CD4-positive, alpha-beta T cell (primary cell): ENCODE results near the gene OCRL. TPM values are rescaled to one million over a fixed set of nuclear protein-coding genes. Genes with fewer than 3 reads are reported as not detected.
"Not testable (repeated sequence)": the region's sequence is repeated elsewhere in the genome, so short reads cannot be mapped to it uniquely, and the experiment has no call there.

ENCODE experiments used
- ATAC-seq: fragments of 200-7000 bp; cut with Tn5 transposase; one replicate; pipeline ENCODE4 v1.10.0; 2022; ENCODE audit warnings: mild to moderate bottlenecking; ENCODE audit not compliant: poor library complexity
- CTCF ChIA-PET: fragments of 350-600 bp; sonication (Branson Sonifier 250); formaldehyde crosslinking; loops from one replicate; lab custom pipeline; 2021; ENCODE audit warnings: antibody characterized with exemption, inconsistent platforms; lab: Charles Lee
- POLR2A ChIA-PET: fragments of 350-600 bp; sonication (Branson Sonifier 250); formaldehyde crosslinking; loops from one replicate; lab custom pipeline; 2021; ENCODE audit warnings: antibody characterized with exemption, inconsistent platforms; lab: Charles Lee
- DNase-seq, 14 experiments: peaks; one replicate each; pipeline ENCODE4 v3.0.0-alpha.2; 2013 to 2020; ENCODE audit warnings: mixed read lengths in 2 of 14
- H3K27ac ChIP-seq, 2 donors: one replicate each; pipeline versions ENCODE4 v1.5.1 to v1.7.0; 2013; ENCODE audit warnings: low read length in 2 of 2, low read depth in 1 of 2, mild to moderate bottlenecking in 1 of 2
- H3K27me3 ChIP-seq, 2 experiments: 1 replicate in 1 of 2; 2 replicates in 1 of 2; pipeline versions ENCODE4 v1.6.1 to v1.7.0; 2013; ENCODE audit warnings: low read length in 2 of 2, control low read depth in 1 of 2, mild to moderate bottlenecking in 1 of 2, moderate library complexity in 1 of 2; ENCODE audit not compliant: insufficient read depth in 2 of 2, control insufficient read depth in 1 of 2
- H3K36me3 ChIP-seq: one replicate; pipeline ENCODE4 v1.6.1; 2013; ENCODE audit warnings: low read length, control low read depth; ENCODE audit not compliant: insufficient read depth
- H3K4me1 ChIP-seq: one replicate; pipeline ENCODE4 v1.6.1; 2013; ENCODE audit warnings: low read length, control low read depth; ENCODE audit not compliant: insufficient read depth
- H3K4me3 ChIP-seq: one replicate; pipeline ENCODE4 v1.5.1; 2013; ENCODE audit warnings: mild to moderate bottlenecking, low read length, moderate library complexity
- H3K9me3 ChIP-seq, 2 experiments: 1 replicate in 1 of 2; 2 replicates in 1 of 2; pipeline versions ENCODE4 v1.6.1 to v1.7.0; 2013; ENCODE audit warnings: low read length in 2 of 2, mild to moderate bottlenecking in 2 of 2, control low read depth in 1 of 2, moderate library complexity in 1 of 2; ENCODE audit not compliant: control insufficient read depth in 1 of 2, insufficient read depth in 1 of 2
- H3K27ac Mint-ChIP-seq: one replicate; pipeline ENCODE4 v1.8.0; 2020; ENCODE audit warnings: mixed read lengths
- H3K27me3 Mint-ChIP-seq: one replicate; pipeline ENCODE4 v1.8.0; 2021; ENCODE audit warnings: mixed read lengths
- H3K36me3 Mint-ChIP-seq: one replicate; pipeline ENCODE4 v1.8.0; 2021; ENCODE audit warnings: low read depth, mixed read lengths
- H3K4me1 Mint-ChIP-seq: one replicate; pipeline ENCODE4 v1.8.0; 2021; ENCODE audit warnings: low read depth, mixed read lengths
- H3K4me3 Mint-ChIP-seq: one replicate; pipeline ENCODE4 v1.8.0; 2020; ENCODE audit warnings: mild to moderate bottlenecking, mixed read lengths
- H3K9me3 Mint-ChIP-seq: one replicate; pipeline ENCODE4 v1.8.0; 2020; ENCODE audit warnings: mixed read lengths
- CTCF ChIP-seq: fragments of 200-600 bp; IDR thresholded peaks from one replicate; pipeline ENCODE4 v1.8.0; 2022; ENCODE audit warnings: antibody characterized with exemption, mild to moderate bottlenecking
- intact Hi-C, 2 experiments: fragments of 100-400 bp; cut with DNase I in 1 of 2; cut with micrococcal nuclease in 1 of 2; formaldehyde crosslinking; loops; one replicate each; pipeline versions ENCODE4 v1.15.1 to v1.9.0; 2023 to 2025; cut with DNase I, micrococcal nuclease
- total RNA-seq, 174 experiments: library from RNA in 2 of 174; stranded (reverse) in 2 of 174; gene quantifications; one replicate each; pipeline ENCODE4 v1.2.3 and lab custom pipeline; 2021 to 2026

OCRL gene
- total RNA-seq, 2 experiments from 2014 or later = 4.0 to 4.1 TPM

- no peak overlapping the region for H3K27ac Mint-ChIP-seq
- H3K9me3 Mint-ChIP-seq = no peaks in the 10 kb centered on the region
- ChIA-PET POLR2A (no interaction called here), CTCF (no interaction called here)
- Histone ChIP-seq H3K27ac (no peak overlapping the region), H3K4me1 (no peaks in the 10 kb centered on the region), H3K27me3 (no peaks in the 10 kb centered on the region), H3K36me3 (no peaks in the 10 kb centered on the region), H3K4me3 (no peak overlapping the region), H3K9me3 (no peaks in the 10 kb centered on the region)
- H3K36me3 Mint-ChIP-seq = peaks cover 4% of the 10 kb centered on the region
- H3K4me1 Mint-ChIP-seq = no peaks in the 10 kb centered on the region
- intact Hi-C loops = no loop called here
- H3K27me3 Mint-ChIP-seq = no peaks in the 10 kb centered on the region
- no peak for TF ChIP-seq CTCF
- no peak for DNase-seq
- no peak for ATAC-seq
- no peak overlapping the region for H3K4me3 Mint-ChIP-seq
Measured at GRCh38 chrX:129549124-129549523, 9.1 kb downstream of the OCRL start.

- Mint-ChIP-seq H3K4me1 (no peaks in the 10 kb centered on the region), H3K9me3 (no peaks in the 10 kb centered on the region), H3K27ac (no peak overlapping the region), H3K4me3 (no peak overlapping the region), H3K36me3 (peaks cover 9% of the 10 kb centered on the region), H3K27me3 (no peaks in the 10 kb centered on the region)
- H3K27me3 ChIP-seq = no peaks in the 10 kb centered on the region
- H3K27ac ChIP-seq = no peak overlapping the region
- H3K9me3 ChIP-seq = no peaks in the 10 kb centered on the region
- H3K4me3 ChIP-seq = no peak overlapping the region
- H3K4me1 ChIP-seq = no peaks in the 10 kb centered on the region
- peaks cover 1% of the 10 kb centered on the region for H3K36me3 ChIP-seq
- peak in 2 of 14 experiments; percentile 4 to 9 for DNase-seq
- ChIA-PET POLR2A (no interaction called here), CTCF (no interaction called here)
- intact Hi-C loops = no loop called here
- TF ChIP-seq CTCF = no peak
- ATAC-seq = no peak
Measured at GRCh38 chrX:129553619-129554288, 13.7 kb downstream of the OCRL start.

GRCh38 chrX:129554816-129555215 lies 14.8 kb downstream of the OCRL start:
- H3K36me3 ChIP-seq, DNase-seq, H3K4me3 ChIP-seq, POLR2A ChIA-PET, H3K4me1 ChIP-seq, H3K9me3 ChIP-seq, H3K4me3 Mint-ChIP-seq, intact Hi-C loops, H3K9me3 Mint-ChIP-seq, H3K27me3 ChIP-seq, H3K4me1 Mint-ChIP-seq, CTCF ChIA-PET, H3K27ac ChIP-seq, H3K27me3 Mint-ChIP-seq, ATAC-seq, H3K27ac Mint-ChIP-seq: not testable (repeated sequence)
- H3K36me3 Mint-ChIP-seq = peaks cover 18% of the 10 kb centered on the region

GRCh38 chrX:129556806-129557315 lies 16.8 kb downstream of the OCRL start:
- ATAC-seq (no peak), DNase-seq (no peak)
- Mint-ChIP-seq H3K4me1 (no peaks in the 10 kb centered on the region), H3K27ac (no peak overlapping the region), H3K27me3 (no peaks in the 10 kb centered on the region), H3K36me3 (peaks cover 35% of the 10 kb centered on the region), H3K4me3 (no peak overlapping the region), H3K9me3 (no peaks in the 10 kb centered on the region)
- no peaks in the 10 kb centered on the region for H3K27me3 ChIP-seq
- no peak overlapping the region for H3K4me3 ChIP-seq
- peaks cover 6% of the 10 kb centered on the region for H3K36me3 ChIP-seq
- intact Hi-C loops = no loop called here
- no peaks in the 10 kb centered on the region for H3K4me1 ChIP-seq
- no peak for TF ChIP-seq CTCF
- ChIA-PET CTCF (no interaction called here), POLR2A (no interaction called here)
- no peak overlapping the region for H3K27ac ChIP-seq
- no peaks in the 10 kb centered on the region for H3K9me3 ChIP-seq
